HG03039 (cell line): ENCODE data around the gene RUNX3.

Source experiments
- ATAC-seq: cut with Tn5 transposase; IDR thresholded peaks from one replicate; pipeline ENCODE4 v1.9.1; 2021; ENCODE audit warnings: mild to moderate bottlenecking, moderate library complexity; ENCODE audit not compliant: unreplicated experiment

RUNX3 gene

DNA sequence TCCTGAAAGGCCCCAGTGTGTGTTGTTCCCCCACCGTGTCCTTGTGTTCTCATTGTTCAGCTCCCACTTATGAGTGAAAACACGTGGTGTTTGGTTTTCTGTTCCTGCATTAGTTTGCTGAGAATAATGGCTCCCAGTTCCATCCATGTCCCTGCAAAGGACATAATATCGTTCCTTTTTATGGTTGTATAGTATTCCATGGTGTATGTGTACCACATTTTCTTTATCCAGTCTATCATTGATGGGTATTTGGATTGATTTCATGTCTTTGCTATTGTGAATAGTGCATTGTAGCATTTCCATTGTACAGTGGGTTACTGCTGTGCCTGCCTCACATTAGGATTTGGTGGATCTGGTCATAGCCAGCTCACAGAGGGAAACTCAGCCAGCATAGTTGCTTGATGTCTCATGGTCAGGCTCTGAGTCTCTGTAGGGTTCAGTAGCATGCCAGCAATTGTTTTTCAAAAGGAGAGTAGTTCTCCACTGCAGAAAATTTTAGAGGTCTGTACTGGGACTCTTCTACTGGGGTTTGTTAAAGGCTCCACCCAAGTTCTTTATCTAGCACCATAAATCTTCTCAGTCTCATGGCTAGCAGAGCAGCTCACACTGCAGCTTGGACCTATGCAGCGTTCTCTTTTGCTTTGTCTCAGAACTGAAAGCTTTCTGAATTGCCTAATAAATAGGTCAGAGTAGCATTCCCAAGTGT, 41.0 kb downstream of the RUNX3 start:
- ATAC-seq, result no peak

DNA sequence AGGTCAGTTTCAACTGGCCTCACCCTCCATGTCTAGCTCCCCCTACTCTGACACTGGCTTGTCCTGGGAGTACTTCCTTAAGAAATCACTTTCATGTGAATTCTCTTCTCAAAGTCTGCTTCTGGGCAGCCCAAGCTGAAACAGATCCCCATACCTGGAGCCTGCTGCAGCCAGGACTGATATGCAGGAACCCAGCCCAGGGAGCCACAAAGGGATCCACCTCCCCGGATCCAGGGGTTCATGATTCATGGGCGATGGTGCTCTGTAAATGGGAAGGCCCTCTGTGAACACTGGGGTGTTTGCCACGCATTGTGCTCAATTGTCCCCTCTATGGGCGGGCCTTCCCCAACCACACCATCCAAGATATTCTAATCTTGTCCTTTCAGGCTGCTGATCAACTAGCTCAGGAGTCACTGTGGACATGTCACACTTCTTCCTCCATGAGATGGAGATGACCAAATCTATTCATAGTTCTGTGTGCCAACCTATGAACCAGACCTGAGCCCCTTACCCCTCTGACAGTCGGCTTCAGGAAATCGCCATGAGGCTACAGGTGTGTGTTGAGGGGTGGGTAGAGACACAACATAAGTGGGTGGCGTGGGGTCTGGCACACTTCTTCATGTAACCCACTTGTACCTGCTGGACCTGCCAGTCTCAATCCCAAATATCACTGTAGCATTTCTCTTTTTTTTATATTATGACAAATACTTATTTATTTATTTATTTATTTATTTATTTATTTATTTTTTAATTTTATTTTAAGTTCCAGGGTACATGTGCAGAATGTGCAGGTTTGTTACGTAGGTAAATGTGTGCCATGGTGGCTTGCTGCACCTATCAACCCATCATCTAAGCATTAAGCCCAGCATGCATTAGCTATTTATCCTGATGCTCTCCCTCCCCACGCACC, 41.8 kb downstream of the RUNX3 start:
- no peak for ATAC-seq

DNA sequence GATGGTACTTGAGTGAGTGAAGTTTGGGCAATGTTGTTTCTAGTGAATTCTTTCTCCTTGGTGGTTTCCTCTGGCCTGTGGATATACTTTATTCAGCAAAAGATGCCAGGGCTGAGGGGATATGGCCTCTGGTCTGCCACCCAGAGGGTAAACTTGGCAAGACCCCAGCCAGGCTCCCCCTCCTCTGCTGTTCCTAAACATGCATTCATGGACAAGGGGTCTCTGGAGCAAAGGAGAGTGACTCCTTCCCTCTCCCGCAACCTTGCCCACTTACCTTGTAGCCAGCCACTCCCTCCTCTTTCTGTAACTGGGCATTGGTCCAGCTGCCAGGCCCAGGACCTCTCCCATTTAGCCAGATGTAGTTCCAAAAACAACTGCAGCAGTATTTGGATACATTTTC, 43.8 kb downstream of the RUNX3 start:
- no peak for ATAC-seq

DNA sequence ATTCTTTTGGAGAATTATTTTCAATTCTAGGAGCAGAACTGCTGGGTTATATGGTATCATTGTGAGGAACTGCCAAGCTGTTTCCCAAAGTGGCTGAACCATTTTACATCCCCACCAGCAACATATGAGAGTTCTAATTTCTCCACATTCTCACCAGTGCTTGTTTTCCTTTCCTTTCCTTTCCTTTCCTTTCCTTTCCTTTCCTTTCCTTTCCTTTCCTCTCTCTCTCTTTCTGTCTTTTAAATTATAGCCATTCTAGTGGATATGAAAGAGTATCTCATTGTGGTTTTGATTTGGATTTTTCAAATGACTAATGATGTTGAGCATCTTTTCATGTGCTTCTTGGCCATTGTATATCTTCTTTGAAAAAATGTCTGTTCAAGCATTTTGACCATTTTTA, 45.3 kb downstream of the RUNX3 start:
- ATAC-seq, result no peak

- ATAC-seq, result no peak
Observed at GRCh38 chr1:24881034-24881433, 49.0 kb downstream of the RUNX3 start.

DNA sequence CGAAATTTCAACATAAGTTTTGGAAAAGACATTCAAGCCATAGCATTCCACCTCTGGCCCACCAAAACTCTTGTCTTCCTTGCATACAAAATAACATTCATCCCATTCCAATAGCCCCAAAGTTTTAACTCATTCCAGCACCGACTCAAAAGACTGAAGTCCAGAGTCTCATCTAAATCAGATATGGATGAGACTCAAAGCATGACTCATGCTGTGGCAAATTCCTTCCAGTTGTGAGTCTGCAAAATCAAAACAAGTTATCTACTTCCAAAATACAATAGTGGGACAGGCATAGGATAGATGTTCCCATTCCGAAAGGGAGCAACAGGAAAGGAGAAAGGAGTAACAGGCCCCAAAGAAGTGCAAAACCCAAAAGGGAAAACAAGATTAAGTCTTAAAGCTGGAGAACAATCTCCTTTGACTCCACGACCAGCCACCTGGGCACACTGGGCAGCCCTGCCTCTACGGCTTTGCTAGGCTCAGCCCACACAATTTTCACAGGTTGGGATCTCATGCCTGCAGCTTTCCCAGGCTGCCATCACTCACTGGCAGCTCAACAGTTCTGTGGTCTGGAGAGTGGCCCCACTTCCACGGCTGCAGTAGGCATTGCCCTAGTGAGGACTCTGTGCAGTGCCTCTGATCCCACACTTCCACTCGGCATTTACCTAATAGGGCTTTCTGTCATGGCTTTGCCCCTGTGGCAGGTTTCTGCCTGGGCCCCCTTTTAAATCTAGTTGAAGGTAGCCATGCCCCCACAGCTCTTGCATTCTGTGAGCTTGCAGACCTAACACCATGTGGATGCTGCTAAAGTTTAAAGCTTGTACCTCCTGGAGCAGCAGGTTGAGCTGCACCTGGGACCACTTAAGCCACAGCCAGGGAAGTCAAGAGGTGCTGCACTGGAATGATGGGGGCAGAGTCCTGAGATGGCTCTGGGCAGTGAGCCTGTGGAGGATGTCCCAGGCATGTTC, 51.0 kb downstream of the RUNX3 start:
- ATAC-seq, result no peak

DNA sequence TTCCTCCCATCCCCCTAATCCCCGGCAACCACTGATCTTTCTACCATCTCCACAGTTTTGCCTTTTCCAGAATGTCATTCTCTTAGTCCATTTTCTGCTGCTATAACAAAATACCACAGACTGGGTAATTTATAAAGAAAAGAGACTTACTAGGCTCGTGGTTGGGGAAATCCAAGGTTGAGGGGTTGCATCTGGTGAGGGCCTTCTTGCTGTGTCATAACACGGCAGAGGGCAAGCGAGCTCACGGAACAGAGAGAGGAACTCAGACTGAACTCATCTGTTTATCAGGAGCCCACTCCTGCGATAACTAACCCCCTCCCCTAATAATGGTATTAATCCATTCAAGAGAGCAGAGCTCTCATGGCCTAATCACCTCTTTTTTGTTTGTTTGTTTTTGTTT, 52.0 kb downstream of the RUNX3 start:
- ATAC-seq, result no peak

DNA sequence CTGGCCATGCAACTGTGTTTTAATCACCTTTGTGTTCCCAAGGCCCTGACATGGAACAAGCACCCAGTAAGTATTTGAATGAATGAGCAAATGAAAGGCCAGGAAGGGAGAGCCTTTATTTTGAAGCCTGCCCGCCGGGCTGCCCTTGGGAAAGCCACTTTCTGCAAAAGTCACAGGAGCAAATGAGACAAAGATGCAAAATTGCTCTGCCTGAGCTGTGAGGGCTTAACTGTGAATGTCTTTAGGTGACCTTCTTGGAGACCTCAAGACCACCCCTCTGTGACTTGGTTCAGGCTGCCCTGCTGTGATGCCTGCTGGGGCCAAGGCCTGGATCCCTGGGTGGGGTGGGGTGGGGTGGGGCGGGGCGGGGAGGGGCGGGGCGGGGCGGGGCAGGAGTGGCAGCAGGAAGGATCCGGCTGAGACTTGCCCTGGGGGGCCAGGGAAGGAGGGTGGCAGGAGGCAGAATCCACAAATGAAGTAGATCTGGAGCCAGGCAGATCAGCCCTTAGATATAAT, 54.0 kb downstream of the RUNX3 start:
- no peak for ATAC-seq

GRCh38 chr1:24875257-24875656, 54.8 kb downstream of the RUNX3 start:
- no peak for ATAC-seq

- no peak for ATAC-seq
Observed at GRCh38 chr1:24874611-24875234, 55.4 kb downstream of the RUNX3 start.

- ATAC-seq, result no peak
Observed at GRCh38 chr1:24874056-24874455, 56.0 kb downstream of the RUNX3 start.

- ATAC-seq, result no peak
Observed at GRCh38 chr1:24873148-24873547, 56.9 kb downstream of the RUNX3 start.

DNA sequence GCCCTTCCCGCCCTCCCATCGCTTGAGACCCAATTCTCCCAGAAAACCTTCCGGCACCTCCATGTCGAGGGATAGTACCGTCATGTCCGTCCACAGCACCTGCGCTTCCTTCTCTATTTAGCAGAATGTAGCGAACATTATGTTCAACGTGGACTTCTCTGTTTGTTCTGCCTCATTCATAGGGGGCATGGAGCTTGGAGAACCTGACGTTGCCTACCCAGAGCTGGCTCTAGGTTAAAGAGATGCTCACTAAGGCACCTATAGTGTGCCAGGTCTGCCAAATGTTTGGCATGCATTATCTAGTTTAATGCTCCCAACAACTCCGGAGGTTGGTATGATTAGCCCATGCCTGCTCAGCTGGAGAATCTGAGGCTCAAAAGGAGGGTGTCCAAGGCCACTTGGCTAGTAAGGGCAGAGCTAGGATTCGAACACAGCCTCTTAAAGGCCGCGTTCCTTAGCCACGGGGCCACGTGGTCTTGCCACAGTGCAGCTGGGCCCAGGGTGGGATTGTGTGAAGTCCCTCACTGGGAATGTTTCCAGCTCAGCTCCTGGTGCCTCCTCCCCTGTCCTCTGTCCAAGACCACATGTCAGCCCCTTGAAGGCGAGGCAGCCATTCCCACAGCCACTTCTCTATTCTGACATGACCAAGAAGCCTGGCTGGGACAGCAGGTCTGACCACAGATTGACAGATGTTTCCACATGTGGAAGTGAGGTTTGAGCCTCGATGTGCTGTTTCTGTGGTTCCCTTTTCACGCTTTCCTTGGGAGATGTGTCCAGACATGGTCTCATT, 57.8 kb downstream of the RUNX3 start:
- ATAC-seq, result no peak

GRCh38 chr1:24871306-24871901, 58.7 kb downstream of the RUNX3 start:
- ATAC-seq, result no peak

GRCh38 chr1:24870551-24871195, 59.4 kb downstream of the RUNX3 start:
- ATAC-seq, result no peak

- no peak for ATAC-seq
Observed at GRCh38 chr1:24868016-24868875, 61.8 kb downstream of the RUNX3 start.

DNA sequence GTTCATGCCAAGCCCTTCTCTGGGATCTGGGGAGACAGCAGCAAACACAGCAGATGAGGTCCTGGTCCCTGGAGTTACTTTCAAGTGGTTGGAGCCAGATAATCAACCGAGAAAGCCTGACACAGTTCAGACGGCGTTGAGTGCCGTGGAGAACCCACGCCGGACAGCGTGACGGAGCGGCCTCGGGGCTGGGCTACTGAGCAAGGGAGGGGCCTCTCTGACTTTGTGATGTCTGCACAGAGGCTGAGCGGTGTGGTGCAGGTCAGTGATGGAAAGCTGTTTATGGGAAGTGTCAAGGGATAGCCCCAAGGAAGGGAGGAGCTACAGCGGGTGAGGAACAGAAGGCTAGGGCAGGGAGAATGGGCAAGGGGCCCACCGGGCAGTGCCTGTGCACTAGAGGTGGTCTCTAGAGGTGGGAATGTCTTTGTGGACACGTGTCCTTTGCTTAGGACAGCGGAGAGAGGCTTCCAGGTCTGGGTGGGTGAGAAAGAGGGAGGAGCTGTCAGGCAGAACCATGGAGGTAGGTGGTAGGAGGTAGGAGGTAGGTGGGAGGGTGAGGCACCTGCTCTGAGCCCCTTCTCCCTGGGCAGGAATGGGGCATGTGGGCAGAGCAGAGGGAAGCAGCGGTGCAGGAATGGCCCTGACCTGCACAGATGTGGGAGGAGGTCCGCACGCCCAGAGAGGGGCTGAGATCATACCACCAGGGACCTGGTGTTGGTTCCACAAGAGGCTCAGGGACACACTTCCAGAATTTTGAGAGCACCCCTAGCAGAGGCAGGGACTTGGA, 62.8 kb downstream of the RUNX3 start:
- ATAC-seq, result no peak
